Measurements from ENCODE around the gene DPP4. TPM values are rescaled to one million over a fixed set of nuclear protein-coding genes. Genes with fewer than 3 reads are reported as not detected.

DPP4 gene
- total RNA-seq, 1 donor from 2014 or later = 1.9 TPM

DNA sequence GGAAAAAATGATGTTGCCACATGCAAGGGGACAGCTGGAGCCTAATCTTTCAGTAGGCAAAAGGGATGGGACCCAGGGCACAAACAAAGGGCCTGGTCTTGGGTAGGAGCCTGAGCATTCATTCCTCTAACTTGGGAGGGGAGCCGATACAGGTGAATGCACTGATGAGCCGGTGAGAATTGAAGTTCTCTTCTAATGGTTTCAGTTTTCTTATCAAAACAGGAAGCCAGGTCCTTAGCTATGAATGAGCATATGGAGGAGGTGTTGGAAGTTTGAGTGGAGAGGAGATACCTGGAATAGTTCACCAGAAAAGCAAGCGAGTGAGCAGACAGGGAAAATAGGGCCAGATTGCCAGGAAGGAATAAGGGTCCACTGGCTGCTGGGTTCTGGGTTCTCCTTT, 10.1 kb downstream of the DPP4 start:
- Mint-ChIP-seq H3K27me3 (no peaks in the 10 kb centered on the region), H3K36me3 (ENCODE audit: low read depth) (no peaks in the 10 kb centered on the region), H3K9me3 (no peaks in the 10 kb centered on the region), H3K27ac (peak overlapping the region; percentile 42), H3K4me1 (peaks cover 25% of the 10 kb centered on the region), H3K4me3 (no peak overlapping the region)
- CTCF ChIA-PET = no interaction called here
- ATAC-seq (ENCODE audit: low read depth) (peak; percentile 50), DNase-seq (no peak)
- intact Hi-C loops (cut with micrococcal nuclease) = no loop called here
- POLR2A ChIA-PET = no interaction called here
- TF ChIP-seq, protein P1, sequence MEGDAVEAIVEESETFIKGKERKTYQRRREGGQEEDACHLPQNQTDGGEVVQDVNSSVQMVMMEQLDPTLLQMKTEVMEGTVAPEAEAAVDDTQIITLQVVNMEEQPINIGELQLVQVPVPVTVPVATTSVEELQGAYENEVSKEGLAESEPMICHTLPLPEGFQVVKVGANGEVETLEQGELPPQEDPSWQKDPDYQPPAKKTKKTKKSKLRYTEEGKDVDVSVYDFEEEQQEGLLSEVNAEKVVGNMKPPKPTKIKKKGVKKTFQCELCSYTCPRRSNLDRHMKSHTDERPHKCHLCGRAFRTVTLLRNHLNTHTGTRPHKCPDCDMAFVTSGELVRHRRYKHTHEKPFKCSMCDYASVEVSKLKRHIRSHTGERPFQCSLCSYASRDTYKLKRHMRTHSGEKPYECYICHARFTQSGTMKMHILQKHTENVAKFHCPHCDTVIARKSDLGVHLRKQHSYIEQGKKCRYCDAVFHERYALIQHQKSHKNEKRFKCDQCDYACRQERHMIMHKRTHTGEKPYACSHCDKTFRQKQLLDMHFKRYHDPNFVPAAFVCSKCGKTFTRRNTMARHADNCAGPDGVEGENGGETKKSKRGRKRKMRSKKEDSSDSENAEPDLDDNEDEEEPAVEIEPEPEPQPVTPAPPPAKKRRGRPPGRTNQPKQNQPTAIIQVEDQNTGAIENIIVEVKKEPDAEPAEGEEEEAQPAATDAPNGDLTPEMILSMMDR (IDR thresholded peaks at IDR 0.05) = no peak

DNA sequence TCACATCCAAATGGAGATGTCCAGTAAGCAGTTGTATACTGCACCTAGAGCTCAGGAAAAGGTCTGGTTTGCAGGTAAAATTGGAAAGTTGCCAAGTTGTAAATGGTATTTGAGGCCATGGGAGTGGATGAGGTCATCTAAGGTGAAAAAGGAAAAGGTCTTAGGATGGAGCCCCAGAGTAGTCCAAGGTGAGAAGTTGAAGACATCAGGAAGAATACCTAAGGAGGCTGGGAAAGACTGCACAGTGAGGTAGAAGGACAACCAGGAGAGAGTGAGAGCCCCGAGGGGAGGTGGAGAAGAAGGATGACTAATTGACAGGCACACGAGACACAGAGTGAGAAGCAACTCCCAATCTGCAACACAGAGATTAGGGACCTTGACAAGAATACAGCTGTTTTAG, 10.7 kb downstream of the DPP4 start:
- ATAC-seq (ENCODE audit: low read depth) = no peak
- peaks cover 28% of the 10 kb centered on the region for H3K4me1 Mint-ChIP-seq
- H3K9me3 Mint-ChIP-seq = no peaks in the 10 kb centered on the region
- no peaks in the 10 kb centered on the region for H3K36me3 Mint-ChIP-seq (ENCODE audit: low read depth)
- TF ChIP-seq, protein P1 (IDR thresholded peaks at IDR 0.05) = no peak
- H3K27ac Mint-ChIP-seq = no peak overlapping the region
- intact Hi-C loops (cut with micrococcal nuclease) = no loop called here
- POLR2A ChIA-PET = no interaction called here
- no peaks in the 10 kb centered on the region for H3K27me3 Mint-ChIP-seq
- CTCF ChIA-PET = no interaction called here
- DNase-seq = no peak
- no peak overlapping the region for H3K4me3 Mint-ChIP-seq

DNA sequence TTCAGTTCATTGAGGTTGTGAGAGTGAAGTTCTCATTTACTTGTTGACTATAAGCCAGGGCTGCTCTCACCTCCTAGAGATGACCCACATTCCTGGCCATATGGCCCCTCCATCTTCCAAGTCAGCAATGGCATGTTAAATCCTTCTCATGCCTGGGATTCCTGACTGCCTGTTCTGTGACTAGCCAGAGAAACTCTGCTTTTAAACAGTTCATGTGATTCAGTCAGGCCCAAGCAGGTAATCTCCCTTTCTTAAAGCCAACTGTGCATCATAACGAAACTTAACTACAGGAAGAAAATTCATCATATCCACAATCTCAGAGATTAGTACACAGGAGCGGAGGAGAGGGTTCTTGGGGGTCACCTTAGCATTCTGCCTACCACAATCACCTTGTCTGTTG, 11.5 kb downstream of the DPP4 start:
- intact Hi-C loops (cut with micrococcal nuclease) = no loop called here
- H3K27me3 Mint-ChIP-seq = no peaks in the 10 kb centered on the region
- no peak overlapping the region for H3K27ac Mint-ChIP-seq
- ChIA-PET CTCF (no interaction called here), POLR2A (no interaction called here)
- H3K4me3 Mint-ChIP-seq = no peak overlapping the region
- TF ChIP-seq, protein P1 (IDR thresholded peaks at IDR 0.05) = no peak
- no peaks in the 10 kb centered on the region for H3K36me3 Mint-ChIP-seq (ENCODE audit: low read depth)
- peaks cover 28% of the 10 kb centered on the region for H3K4me1 Mint-ChIP-seq
- DNase-seq (no peak), ATAC-seq (ENCODE audit: low read depth) (no peak)
- H3K9me3 Mint-ChIP-seq = no peaks in the 10 kb centered on the region

DNA sequence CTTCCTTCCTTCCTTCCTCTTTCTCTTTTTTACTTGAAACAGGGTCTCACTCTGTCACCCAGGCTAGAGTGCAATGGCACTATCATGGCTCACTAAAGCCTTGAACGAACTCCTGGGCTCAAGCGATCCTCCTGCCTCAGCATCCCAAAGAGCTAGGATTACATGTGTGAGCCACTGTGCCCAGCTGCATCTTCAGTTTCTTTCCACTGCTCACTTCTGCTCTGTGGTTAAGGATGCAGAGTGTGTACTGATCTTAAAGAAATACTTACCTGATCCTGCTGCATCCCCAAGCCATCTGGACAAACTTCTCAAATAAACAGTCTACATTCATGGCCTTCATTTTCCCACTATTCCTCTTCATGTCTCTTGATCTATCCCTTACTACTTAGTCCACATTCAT, 13.0 kb downstream of the DPP4 start:
- peak overlapping the region; percentile 22 for H3K27ac Mint-ChIP-seq
- POLR2A ChIA-PET = interaction anchor here (0.8 kb wide), 1 partner anchor 12 kb away, joined by 3 read pairs; no protein-coding TSS in a partner anchor
- DNase-seq (no peak), ATAC-seq (ENCODE audit: low read depth) (no peak)
- H3K36me3 Mint-ChIP-seq (ENCODE audit: low read depth) = no peaks in the 10 kb centered on the region
- intact Hi-C loops (cut with micrococcal nuclease) = no loop called here
- no peak overlapping the region for H3K4me3 Mint-ChIP-seq
- no peaks in the 10 kb centered on the region for H3K27me3 Mint-ChIP-seq
- TF ChIP-seq, protein P1 (IDR thresholded peaks at IDR 0.05) = no peak
- H3K9me3 Mint-ChIP-seq = peaks cover 5% of the 10 kb centered on the region
- CTCF ChIA-PET = no interaction called here
- peaks cover 28% of the 10 kb centered on the region for H3K4me1 Mint-ChIP-seq

DNA sequence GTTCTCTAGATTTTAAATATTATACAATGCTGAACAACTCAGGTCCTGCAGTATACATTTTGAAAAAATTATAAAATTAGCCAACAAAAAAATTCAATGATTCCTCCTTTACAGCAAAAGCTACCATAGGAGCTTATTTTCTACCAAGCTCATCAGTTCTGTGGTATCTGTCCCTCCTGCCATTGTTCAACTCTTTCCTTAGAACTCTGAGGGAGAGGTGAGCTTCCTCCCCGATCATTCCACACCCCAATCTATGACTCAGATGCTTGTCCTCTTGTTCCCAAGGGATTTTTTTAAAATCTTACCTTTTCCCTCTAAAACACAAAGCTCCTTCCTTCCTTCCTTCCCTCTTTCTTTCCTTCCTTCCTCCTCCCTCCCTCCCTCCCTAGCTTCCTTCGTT, 13.5 kb downstream of the DPP4 start:
- no peak for DNase-seq

More for the DNA sequence above, 13.5 kb downstream of the DPP4 start:
- Mint-ChIP-seq H3K4me3 (no peak overlapping the region), H3K9me3 (peaks cover 5% of the 10 kb centered on the region), H3K27me3 (no peaks in the 10 kb centered on the region), H3K27ac (no peak overlapping the region), H3K36me3 (ENCODE audit: low read depth) (no peaks in the 10 kb centered on the region), H3K4me1 (peaks cover 28% of the 10 kb centered on the region)
- ChIA-PET CTCF (no interaction called here), POLR2A (interaction anchor here (0.8 kb wide), 1 partner anchor 13 kb away, joined by 3 read pairs; no protein-coding TSS in a partner anchor)
- intact Hi-C loops (cut with micrococcal nuclease) = no loop called here
- TF ChIP-seq, protein P1 (IDR thresholded peaks at IDR 0.05) = no peak
- no peak for ATAC-seq (ENCODE audit: low read depth)
